ENCODE data around the gene LDLRAD2. TPM values are rescaled to one million over a fixed set of nuclear protein-coding genes. Genes with fewer than 3 reads are reported as not detected.

LDLRAD2 gene
- total RNA-seq, 4 donors from 2014 or later: 0.48 TPM; not detected in 3

- no peak for TF ChIP-seq POLR2AphosphoS5 (IDR thresholded peaks at IDR 0.05)
- intact Hi-C loops (cut with DNase I; ENCODE audit: low total_unique reads): no loop called here
- Histone ChIP-seq H3K4me1 (no peaks in the 10 kb centered on the region), H3K9me3 (no peaks in the 10 kb centered on the region), H3K27ac (no peak overlapping the region), H3K4me3 (no peak overlapping the region), H3K36me3 (peaks cover 0 to 71% (median 4%) of the 10 kb centered on the region in 4 donors), H3K27me3 (no peaks in the 10 kb centered on the region)
- 91% methylated on average over 14 of the region's 15 CpGs; no CpG with 5 or more reads in 1 of the 2 donors for WGBS, 2 donors (ENCODE audit: low coverage in 1 of 2)
- in situ Hi-C loops (cut with MboI; ENCODE audit: low pct_ligation_motif_present in 1 of 4, low pct_unique_long_range_greater_than_20kb in 1 of 4, low sequenced_read_pairs in 3 of 4): no loop called here
- DNase-seq: no peak
Measured at GRCh38 chr1:21842606-21843162, 30.6 kb downstream of the LDLRAD2 start.

- Histone ChIP-seq H3K4me3 (no peak overlapping the region), H3K27me3 (no peaks in the 10 kb centered on the region), H3K36me3 (peaks cover 0 to 74% (median 3%) of the 10 kb centered on the region in 4 donors), H3K4me1 (no peaks in the 10 kb centered on the region), H3K9me3 (no peaks in the 10 kb centered on the region), H3K27ac (no peak overlapping the region)
- DNase-seq: no peak
- WGBS, 2 donors (ENCODE audit: low coverage in 1 of 2): 94% methylated on average over 12 of the region's 13 CpGs; no CpG with 5 or more reads in 1 of the 2 donors
- intact Hi-C loops (cut with DNase I; ENCODE audit: low total_unique reads) (no loop called here), in situ Hi-C loops (cut with MboI; ENCODE audit: low pct_ligation_motif_present in 1 of 4, low pct_unique_long_range_greater_than_20kb in 1 of 4, low sequenced_read_pairs in 3 of 4) (no loop called here)
- TF ChIP-seq POLR2AphosphoS5 (IDR thresholded peaks at IDR 0.05): no peak
- no peak for TF ChIP-seq EP300 (IDR thresholded peaks at IDR 0.05; ENCODE audit: low read depth)
- no peak for TF ChIP-seq CTCF (IDR thresholded peaks at IDR 0.05)
- TF ChIP-seq POLR2A (IDR thresholded peaks at IDR 0.05): no peak
Measured at GRCh38 chr1:21843208-21843607, 31.1 kb downstream of the LDLRAD2 start.

- DNase-seq: no peak
- in situ Hi-C loops (cut with MboI; ENCODE audit: low pct_ligation_motif_present in 1 of 4, low pct_unique_long_range_greater_than_20kb in 1 of 4, low sequenced_read_pairs in 3 of 4): no loop called here
- Histone ChIP-seq H3K36me3 (peaks cover 0 to 74% (median 3%) of the 10 kb centered on the region in 4 donors), H3K27ac (no peak overlapping the region), H3K4me3 (no peak overlapping the region), H3K9me3 (no peaks in the 10 kb centered on the region), H3K27me3 (no peaks in the 10 kb centered on the region), H3K4me1 (no peaks in the 10 kb centered on the region)
- 91% methylated on average over 10 of the region's 11 CpGs; no CpG with 5 or more reads in 1 of the 2 donors for WGBS, 2 donors (ENCODE audit: low coverage in 1 of 2)
- intact Hi-C loops (cut with DNase I; ENCODE audit: low total_unique reads): no loop called here
- no peak for TF ChIP-seq POLR2A (IDR thresholded peaks at IDR 0.05)
Measured at GRCh38 chr1:21843996-21844395, 31.9 kb downstream of the LDLRAD2 start.

GRCh38 chr1:21845646-21846641 is 33.9 kb downstream of the LDLRAD2 start:
- intact Hi-C loops (cut with DNase I; ENCODE audit: low total_unique reads): no loop called here
- no peaks in the 10 kb centered on the region for H3K9me3 ChIP-seq

More at GRCh38 chr1:21845646-21846641, 33.9 kb downstream of the LDLRAD2 start:
- DNase-seq: no peak
- TF ChIP-seq EP300 (IDR thresholded peaks at IDR 0.05; ENCODE audit: low read depth) (no peak), CTCF (IDR thresholded peaks at IDR 0.05) (no peak), POLR2AphosphoS5 (IDR thresholded peaks at IDR 0.05) (no peak), POLR2A (IDR thresholded peaks at IDR 0.05) (no peak)
- H3K27me3 ChIP-seq: no peaks in the 10 kb centered on the region
- peaks cover 0 to 71% (median 2%) of the 10 kb centered on the region in 4 donors for H3K36me3 ChIP-seq
- H3K4me1 ChIP-seq: no peaks in the 10 kb centered on the region
- no peak overlapping the region for H3K4me3 ChIP-seq
- WGBS, 2 donors (ENCODE audit: low coverage in 1 of 2): 90% methylated on average over 29 of the region's 33 CpGs; no CpG with 5 or more reads in 1 of the 2 donors
- H3K27ac ChIP-seq: no peak overlapping the region
- in situ Hi-C loops (cut with MboI; ENCODE audit: low pct_ligation_motif_present in 1 of 4, low pct_unique_long_range_greater_than_20kb in 1 of 4, low sequenced_read_pairs in 3 of 4): no loop called here
